EL (cell line): ENCODE results near the gene GPR137C.

ENCODE experiments used
- DNase-seq: peaks from one replicate; pipeline ENCODE4 v3.0.0-alpha.2; 2016

The GPR137C gene

GRCh38 chr14:52686176-52686575 is 133.5 kb downstream of the GPR137C start:
- DNase-seq = no peak
